CD4-positive, alpha-beta T cell treated with Interleukin-21 for 1 hour (primary cell): ENCODE results near the gene CORT.

Experiments
- DNase-seq: peaks from one replicate; pipeline ENCODE4 v3.0.0-alpha.2; 2020

Gene CORT

DNA sequence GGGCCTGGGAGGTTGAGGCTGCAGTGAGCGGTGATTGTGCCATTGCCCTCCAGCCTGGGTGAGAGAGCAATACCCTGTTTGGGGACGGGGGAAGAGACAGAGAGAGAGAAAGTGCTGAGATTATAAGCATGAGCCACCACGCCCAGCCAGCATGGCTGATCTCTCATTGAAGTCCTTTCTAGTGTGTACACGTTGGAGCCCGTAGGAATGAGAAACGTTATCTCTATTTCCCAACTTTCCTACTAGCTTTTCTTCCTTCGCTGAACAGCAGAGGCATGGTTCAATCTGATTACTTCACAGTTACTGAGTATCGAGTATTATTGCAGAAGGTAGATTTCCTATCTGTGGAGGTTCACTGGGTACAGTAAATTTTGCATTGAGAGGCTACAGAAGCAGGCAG lies 29.5 kb downstream of the CORT start:
- no peak for DNase-seq

- no peak for DNase-seq
These were observed 30.8 kb downstream of the CORT start for GRCh38 chr1:10480614-10481013.

- DNase-seq: no peak
These were observed 34.7 kb downstream of the CORT start for GRCh38 chr1:10484521-10484920.

GRCh38 chr1:10489291-10490055 lies 39.6 kb downstream of the CORT start:
- DNase-seq: no peak

DNA sequence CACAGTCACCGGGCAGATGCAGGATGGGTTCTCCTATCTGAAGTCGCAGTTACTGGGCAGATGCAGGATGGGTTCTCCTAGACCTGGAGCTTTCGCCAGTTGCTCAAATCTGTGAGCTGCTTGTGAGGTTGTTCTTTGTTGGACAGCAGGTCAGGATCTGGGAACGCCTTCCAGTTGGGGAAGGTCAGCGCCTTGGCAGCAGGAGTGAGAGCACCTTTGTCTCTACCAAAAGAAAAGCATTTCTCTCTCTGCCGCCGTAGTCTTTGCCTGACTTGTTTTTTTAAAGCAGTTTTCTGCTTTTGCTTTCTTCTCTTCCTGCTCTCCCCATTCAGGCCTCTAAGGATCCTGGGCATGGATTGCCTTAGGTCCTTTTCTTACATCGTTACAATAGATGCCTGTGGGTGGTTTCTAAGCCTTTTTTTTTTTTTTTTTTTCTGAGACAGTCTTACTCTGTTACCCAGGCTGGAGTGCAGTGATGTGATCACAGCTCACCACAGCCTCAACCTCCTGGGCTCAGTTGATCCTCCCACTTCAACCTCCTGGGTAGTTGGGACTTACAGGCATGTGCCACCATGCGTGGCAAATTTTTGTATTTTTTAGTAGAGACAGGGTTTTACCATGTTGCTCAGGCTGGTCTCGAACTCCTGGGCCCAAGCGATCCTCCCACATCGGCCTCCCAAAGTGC lies 40.6 kb downstream of the CORT start:
- no peak for DNase-seq

- no peak for DNase-seq
These were observed 44.6 kb downstream of the CORT start for GRCh38 chr1:10494418-10494753.

- peak; percentile 82 for DNase-seq
These were observed 45.1 kb downstream of the CORT start for GRCh38 chr1:10494754-10495474.

DNA sequence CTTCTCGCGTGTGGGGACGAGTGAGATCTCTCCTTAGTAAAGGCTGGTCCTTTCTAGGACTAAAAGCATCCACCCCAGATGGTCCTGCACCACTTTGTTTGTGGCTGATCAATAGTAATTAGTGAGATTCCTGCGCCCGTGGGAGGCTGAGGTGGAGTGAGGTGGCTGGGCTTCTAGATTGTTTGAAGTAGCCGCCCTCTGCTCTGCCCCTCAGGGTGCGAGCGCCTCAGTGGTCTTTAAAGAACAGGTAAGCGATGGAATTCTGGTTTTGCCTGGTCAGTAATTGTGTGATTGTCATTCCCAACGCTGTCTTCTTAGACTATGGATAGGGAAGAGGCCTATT lies 45.6 kb downstream of the CORT start:
- DNase-seq: no peak

DNA sequence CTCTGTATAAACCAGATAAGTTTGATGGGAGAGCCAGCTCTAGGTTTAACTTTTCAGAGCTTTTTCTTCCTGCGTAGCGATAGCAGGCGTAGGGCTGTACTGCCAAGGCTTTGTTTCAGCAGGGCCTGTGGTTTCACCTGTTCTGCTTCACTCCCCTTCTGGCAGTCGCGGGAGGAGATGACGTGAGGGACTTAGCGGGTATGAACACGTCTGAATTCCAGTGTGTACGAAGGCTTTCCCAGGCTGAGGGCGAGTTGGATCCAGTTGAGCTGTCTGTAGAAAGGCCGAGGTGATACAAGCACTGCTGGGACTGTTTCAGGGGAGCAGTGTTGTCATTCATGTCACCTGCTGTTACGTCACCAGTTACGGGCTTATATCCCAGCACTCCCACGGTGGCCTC lies 46.1 kb downstream of the CORT start:
- DNase-seq: peak; percentile 39

DNA sequence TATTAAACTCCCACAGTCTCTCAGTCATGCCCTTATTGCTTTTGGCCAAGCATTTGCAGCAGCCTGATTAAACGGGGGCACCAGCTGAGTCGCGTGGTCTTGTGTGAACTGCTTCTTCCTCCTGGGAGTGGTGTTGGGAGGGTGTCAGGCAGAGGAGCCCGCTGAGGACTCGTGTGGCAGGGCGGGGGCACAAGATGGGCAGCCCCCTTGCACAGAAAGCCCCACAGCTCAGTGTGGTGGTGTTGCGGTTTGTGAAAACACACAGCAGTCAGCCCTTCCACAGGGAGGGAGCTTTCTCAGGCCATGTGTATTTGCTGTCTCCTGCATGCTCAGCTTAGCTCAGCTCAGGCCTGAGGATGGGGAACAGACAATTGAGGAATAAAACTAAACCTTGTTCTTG lies 47.3 kb downstream of the CORT start:
- DNase-seq: no peak

DNA sequence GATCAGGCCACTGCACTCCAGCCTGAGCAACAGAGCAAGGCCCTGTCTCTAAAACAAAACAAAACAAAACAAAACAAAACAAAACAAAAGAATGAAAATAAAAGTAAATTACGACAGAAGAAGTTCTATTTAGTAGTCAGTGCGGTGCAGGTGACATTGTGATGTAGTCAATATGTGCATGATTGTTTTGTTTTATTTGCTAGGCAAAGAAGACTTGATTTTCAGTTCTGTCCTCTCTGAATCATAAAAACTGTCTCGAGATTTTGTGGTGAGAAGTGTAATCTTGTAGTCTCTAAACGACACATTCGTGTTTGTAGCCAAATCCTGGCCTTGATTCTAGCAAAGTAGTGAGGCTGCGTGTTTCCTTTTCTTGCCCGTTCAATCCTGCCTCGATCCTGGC lies 48.4 kb downstream of the CORT start:
- peak; percentile 21 for DNase-seq
